ENCODE measurements around the gene RFC3.

The RFC3 gene

DNA sequence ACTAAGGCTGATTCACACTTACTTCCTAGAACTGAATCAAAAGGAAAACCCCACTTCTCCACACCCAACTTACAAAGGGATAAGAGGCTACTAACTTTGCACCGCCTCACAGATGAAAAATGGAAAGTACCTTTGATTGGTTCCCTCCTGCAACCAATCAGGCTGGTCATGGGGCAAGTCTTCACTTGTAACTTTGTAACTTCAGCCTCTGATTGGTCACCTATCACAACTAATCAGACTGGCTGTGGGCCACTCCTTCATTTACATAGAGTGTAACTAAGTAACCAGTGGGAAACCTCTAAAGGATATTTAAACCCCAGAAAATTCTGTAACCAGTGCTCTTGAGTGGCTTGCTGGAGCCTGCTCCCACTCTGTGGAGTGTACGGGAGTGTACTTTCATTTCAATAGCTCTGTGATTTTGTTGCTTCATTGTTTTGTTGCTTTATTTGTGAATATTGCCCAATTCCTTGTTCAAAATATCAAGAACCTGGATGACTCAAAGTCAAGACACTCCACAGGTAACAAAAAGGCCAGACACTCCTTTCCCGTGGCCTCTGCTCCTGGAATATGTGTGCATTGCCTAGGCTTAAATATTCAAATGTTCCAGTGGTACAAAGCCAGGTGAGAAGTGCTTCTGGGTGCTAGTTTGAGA is 50.5 kb downstream of the RFC3 start:
- DNase-seq (ENCODE audit: low read depth in 2 of 2), result no peak

DNA sequence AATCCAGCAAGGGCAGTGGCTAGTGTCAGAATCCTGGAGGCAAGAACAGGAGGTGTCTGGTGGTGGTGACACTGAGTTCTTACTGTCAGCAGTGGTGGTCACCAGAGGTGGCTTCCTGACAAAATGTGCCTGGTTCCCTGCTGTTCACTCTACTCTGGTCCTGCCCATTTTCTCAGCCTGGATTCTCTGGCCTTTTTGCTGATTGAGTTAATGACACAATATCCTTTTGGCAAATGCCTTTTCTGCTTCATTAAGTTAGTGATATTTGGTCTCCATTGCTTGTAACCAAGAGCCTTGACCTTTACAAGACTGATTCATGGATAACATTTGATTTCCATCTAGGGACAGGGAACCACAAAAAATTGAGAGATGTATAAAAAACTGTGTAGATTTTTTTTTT is 51.1 kb downstream of the RFC3 start:
- no peak for DNase-seq (ENCODE audit: low read depth in 2 of 2)

DNA sequence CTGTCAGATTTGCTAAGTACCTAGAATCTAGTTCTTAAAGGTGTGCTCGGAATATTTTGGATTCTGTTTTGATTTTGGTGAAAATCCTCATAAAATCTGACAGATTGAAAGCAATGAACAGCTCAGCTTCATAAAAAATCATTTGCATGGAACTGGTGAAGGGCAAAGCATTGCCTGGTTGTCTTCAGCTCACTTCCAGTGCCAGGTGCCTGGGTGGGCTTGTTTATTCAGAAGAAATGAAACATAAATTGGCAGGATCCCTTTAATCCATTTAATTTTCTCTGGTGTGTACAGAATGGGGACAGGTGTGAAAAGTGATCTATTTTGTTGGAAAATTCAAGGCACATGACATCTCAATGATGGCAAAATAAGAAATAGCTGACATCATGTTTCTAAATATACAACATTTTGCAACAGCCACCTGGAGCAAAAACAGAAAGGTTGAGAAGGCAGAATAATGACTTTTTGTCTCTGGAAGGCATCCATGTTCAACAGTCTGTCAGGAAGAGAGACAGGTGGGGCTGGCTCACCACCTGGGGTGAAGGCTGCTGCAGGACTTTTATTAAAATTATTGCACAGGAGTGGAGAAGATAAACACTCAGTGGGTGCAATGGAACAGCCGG is 52.2 kb downstream of the RFC3 start:
- no peak for DNase-seq (ENCODE audit: low read depth in 2 of 2)

DNA sequence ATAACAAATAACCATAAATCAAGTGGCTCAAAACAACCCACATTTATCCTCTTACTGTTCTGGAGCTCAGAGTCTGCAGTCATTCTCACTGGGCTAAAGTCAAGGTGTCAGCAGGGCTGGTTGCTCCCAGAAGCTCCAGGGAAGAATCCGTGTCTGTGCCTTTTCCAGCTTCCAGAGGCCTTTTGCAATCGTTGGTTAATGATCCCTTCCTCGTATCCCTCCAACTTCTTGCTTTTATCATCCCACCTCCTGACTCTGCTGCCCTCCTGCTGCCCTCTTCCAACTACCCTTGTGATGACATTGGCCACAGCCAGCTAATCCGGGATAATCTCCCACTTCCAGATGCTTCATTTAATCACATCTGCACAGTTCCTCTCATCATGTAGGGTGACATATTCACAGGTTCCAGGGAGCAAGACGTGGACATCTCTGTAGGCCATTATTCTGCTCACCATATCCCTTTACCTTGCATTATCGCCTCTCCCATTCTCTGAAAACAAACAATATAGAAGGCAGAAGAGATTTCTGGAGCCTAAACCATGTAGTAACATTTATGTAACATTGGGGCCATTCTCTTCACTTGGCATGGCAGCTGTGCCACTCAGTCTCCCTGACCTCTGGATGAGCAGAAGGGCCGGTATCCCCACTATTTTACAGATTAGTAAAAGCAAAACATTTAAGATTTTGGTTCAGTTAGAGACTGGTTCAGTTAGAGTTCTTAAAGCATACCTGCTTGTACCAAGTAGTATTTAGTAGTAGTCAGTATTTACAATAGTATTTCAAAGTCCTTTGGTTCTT is 53.5 kb downstream of the RFC3 start:
- DNase-seq (ENCODE audit: low read depth in 2 of 2), result no peak

DNA sequence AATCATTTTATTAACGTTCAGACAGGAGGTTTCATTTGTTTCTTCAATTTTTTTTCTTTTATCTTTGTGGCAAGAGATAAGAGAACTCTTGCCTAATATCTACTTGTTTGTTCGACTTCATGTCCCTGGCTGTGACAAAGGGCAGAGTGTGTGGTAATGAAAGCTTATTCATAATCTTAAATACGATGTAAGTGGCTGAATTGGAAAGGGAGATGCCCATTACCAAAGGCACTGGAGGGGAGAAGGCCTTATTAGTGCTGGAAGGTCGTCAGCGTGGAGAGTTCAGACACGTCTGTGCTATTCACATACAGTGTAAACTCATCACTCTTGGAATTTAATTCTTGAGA is 54.0 kb downstream of the RFC3 start:
- DNase-seq (ENCODE audit: low read depth in 2 of 2), result no peak

DNA sequence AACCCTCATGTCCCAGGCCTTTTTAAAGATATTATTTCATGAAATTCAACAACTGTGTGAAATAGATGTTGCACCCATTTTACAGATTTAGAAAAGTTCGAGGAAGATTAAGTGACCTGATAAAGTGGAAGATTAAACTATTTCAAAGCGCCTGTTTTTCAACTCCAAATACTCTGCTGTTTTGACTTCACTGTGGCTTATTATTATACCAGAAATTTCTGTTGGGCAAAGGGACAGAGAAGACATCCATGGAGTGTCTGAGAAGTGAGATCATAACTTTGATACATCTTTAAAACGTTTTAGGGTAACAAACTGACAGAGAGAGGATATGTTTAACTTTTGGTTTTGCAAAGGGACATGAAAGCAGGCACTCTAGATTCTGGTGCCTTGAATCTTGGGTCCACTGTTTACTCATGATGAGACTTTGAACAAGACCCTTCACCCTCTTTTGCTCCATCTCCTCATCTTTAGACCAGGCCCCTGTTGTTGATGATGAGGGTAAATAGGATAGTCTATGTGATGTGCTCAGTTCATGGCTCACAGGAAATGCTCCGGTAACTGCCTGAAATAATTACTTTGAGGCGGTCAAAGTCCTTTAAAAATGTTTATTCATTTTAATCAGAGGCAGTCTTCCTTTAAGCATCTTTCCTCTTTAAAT is 55.4 kb downstream of the RFC3 start:
- DNase-seq (ENCODE audit: low read depth in 2 of 2), result no peak

DNA sequence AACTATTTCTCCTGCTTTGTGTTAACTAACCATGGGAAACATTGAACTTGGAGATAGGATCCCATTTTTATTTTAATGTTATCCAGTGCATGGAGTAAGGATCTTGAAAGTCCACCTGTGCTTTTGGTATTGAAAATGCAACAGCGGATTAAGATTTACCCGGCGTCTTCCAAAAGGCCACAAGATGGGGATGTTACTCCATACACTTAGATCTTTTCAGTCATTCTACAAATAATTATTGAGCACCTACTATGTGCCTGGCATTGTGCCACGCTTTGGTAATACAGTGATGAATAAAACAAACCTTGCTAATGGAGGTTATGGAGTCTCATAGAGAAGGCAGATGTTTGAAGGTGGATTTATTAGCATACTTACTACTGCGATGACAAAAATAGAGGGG is 56.9 kb downstream of the RFC3 start:
- DNase-seq (ENCODE audit: low read depth in 2 of 2), result no peak

DNA sequence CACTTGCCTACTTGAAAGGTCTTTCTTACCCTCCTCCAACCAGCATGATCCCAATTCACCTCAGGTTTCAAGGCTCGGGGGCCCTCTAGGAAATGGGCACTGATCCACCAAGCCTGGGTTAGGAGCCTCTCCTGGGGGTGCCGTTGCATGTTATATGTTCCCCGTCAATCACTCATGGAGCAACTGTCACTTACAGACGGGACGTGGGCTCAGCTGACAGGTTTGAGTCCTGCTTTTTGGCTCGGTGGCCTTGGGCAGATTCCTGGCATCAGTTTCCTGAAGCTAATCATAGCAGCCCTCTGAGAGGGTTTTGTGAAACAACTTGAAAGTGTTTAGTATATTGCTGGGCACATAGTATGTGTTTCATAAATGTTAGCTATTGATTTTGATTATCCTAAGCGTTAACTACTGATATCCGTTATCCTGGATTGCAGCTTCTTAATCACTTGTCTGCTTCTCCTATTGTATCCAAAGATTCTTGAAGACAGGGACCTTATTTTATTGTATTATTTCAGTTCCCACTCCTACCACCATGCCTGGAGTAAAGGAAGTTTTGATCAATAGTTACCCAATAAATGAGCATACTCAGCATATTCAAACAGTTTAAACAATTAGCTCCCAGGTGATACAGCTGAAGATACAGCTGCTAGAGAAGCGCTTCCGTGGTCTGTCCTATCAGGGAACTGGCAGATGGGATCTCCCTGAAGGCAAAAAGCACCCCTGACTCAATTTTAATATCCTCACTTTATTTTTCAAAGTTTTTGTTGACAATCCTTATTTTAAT is 57.9 kb downstream of the RFC3 start:
- DNase-seq (ENCODE audit: low read depth in 2 of 2), result no peak

DNA sequence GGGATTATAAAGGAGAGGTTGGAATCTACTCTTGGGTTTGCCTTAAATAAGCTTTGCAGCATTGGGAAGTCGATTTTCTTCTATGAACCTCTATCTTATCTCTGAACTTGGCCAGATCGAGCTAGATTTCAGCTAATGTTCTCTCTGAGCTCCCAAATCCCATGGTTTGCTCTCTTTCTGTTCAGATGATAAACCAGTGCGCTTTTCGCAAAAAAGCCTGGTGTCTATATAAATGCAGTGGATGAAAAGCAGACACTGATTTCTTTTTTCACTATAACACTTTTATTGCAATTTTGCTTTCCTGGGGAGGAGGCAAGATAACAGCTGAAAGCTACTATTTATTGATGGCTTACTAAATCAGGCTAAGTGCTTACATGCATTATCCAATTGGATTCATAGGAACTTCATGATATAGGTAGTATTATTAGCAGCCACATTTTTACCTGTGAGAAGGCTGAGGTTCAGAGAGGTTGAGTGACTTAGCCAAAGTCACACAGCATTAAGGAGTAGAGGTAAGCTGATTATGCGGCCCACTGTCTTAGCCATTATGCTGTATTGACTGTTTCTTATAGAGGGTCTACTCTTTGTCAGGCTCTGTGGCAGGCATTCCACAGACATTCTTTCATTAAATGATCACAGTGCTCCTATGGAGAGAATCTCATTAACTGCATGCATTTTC is 58.9 kb downstream of the RFC3 start:
- no peak for DNase-seq (ENCODE audit: low read depth in 2 of 2)

DNA sequence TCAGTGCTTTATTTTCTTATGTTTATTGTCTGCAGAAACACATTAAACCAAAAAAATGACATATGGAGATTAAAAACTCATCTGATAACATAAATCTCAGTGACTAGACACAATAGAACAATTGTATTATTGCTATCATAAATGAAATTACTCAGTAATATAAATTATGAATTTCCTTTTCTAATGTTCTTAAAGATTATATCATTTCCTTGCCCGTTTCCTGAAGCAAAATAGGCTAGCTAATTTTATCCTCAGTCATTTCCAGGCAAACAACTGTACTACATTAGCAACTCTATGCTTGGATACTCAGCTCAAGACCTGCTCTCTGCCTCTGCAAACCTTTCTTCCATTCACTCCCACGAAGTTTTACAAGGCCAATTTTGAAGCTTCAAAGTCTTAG is 61.2 kb downstream of the RFC3 start:
- no peak for DNase-seq (ENCODE audit: low read depth in 2 of 2)

DNA sequence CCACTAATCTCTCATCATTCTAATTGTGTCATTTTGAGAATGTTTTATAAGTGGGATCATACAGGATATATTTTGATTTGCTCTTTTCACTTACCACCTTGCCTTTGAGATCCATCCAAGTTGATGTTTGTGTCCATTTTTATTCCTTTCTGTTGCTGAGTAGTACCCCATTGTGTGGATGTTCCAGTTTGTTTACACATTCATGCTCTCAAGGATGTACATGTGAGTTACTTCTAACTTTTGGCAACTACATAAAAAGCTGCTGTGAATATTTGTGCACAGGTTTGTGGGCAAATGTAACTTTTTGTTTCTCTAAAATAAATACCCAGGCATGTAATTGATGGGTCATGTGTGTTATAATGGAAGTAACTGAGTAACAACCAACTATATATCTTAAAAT is 64.9 kb downstream of the RFC3 start:
- no peak for DNase-seq (ENCODE audit: low read depth in 2 of 2)

DNA sequence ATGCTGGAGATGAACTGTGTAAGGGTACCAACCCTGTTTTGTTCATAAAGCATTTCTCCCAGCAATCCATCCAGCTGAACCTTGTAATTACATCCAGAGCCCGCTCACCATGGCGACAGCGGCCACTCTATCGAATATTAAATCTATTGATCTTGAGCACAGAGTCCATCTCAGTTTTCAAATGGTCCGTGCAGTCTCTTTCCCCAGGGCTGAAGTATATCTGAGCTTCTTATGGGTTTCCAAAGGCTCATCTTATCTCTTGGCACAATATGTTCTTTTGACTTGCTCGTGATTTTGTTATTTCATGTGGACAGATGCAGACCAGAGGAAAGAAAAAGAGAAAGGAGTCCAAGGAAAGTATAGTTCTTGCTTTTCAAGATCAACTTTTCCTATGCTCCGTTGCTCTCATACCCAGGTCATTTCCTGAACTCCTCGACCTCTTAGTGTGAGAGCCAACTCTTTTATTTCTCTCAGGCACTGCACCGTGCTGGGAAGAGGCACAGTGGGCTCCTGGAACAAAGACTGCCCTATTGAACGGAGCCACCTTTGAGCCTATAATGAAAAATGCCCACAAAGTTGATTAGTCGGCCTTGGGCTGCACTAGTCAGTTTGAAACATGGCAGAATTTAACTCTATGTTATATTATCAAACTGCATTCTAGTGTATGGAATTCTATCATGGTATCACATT is 66.7 kb downstream of the RFC3 start:
- DNase-seq (ENCODE audit: low read depth in 2 of 2), result no peak
